ENCODE measurements around the gene MT1M.

GRCh38 chr16:56591377-56592060 lies 40.9 kb upstream of the MT1M start:
- TF ChIP-seq CHD2 (IDR thresholded peaks at IDR 0.05; ENCODE audit: low read length) (no peak), EZH2 (IDR thresholded peaks at IDR 0.05; ENCODE audit: low read depth, low read length, severe bottlenecking) (no peak), CTCF (IDR thresholded peaks at IDR 0.05; ENCODE audit: control extremely low read depth in 1 of 3, insufficient read depth in 1 of 3, low read depth in 1 of 3, low read length in 3 of 3) (no peak), RNF2 (IDR thresholded peaks at IDR 0.05; ENCODE audit: borderline replicate concordance, low read depth, low read length, missing control alignments, poor library complexity, severe bottlenecking) (no peak), CHD1 (IDR thresholded peaks at IDR 0.05; ENCODE audit: low read depth, low read length) (no peak), BACH1 (IDR thresholded peaks at IDR 0.05; ENCODE audit: low read length) (no peak), BRCA1 (IDR thresholded peaks at IDR 0.05; ENCODE audit: low read depth, low read length) (no peak), NANOG (IDR thresholded peaks at IDR 0.05; ENCODE audit: insufficient read depth, low read depth, low read length, poor library complexity, severe bottlenecking) (no peak)

All from H1 (cell line).